ENCODE results near the gene EBLN2. TPM values are rescaled to one million over a fixed set of nuclear protein-coding genes. Genes with fewer than 3 reads are reported as not detected.

EBLN2 gene
- polyA plus RNA-seq, 1 donor from 2014 or later, result 0.80 TPM

DNA sequence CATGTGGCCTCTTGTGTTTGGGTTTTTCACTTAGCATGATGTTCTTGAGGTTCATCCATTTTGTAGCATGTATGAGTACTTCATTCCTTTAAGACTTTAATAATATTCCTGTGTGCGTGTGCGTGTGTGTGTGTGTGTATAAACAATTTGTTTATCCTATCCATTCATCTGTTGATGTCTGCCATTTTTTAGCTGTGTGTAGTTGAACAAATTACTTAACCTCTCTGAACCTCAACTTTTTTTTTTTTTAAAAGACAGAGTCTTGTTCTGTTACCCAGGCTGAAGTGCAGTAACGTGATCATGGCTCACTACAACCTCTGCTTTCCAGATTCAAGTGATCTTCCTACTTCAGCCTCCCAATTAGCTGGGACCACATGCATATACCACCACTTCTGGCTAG lies 47.3 kb downstream of the EBLN2 start:
- H3K36me3 Mint-ChIP-seq, result no peaks in the 10 kb centered on the region
- H3K27me3 Mint-ChIP-seq, result peaks cover 2% of the 10 kb centered on the region
- H3K4me1 Mint-ChIP-seq, result no peaks in the 10 kb centered on the region
- H3K9me3 Mint-ChIP-seq, result no peaks in the 10 kb centered on the region
- peak overlapping the region in 1 of 4 donors; percentile 13 for H3K4me3 Mint-ChIP-seq
- H3K27ac Mint-ChIP-seq, result no peak overlapping the region

- no peaks in the 10 kb centered on the region for H3K36me3 Mint-ChIP-seq
- no peaks in the 10 kb centered on the region for H3K9me3 Mint-ChIP-seq
- no peak overlapping the region for H3K4me3 Mint-ChIP-seq
- H3K4me1 Mint-ChIP-seq, result no peaks in the 10 kb centered on the region
- peaks cover 4% of the 10 kb centered on the region for H3K27me3 Mint-ChIP-seq
- H3K27ac Mint-ChIP-seq, result no peak overlapping the region
Observed at GRCh38 chr3:73110530-73110929, 49.1 kb downstream of the EBLN2 start.

Other genes starting within 250 kb of the EBLN2 start
- 12.9 TPM for gene SHQ1, start 213.2 kb upstream of the EBLN2 start, polyA plus RNA-seq
- gene GXYLT2, start 173.6 kb upstream of the EBLN2 start, polyA plus RNA-seq, result not detected
- 37.6 TPM for gene PPP4R2, start 64.8 kb upstream of the EBLN2 start, polyA plus RNA-seq